A673 (cell line): ENCODE measurements around the gene ANK3.

Source experiments
- CTCF ChIP-seq: fragments of 300-800, 200-600 bp; sonication (generic); conservative IDR thresholded peaks from 2 replicates; pipeline ENCODE4 v1.5.1; 2017; ENCODE audit warnings: low read depth, mild to moderate bottlenecking, antibody characterized with exemption, low read length, moderate library complexity, mixed read lengths
- EZH2 ChIP-seq: fragments of 200-600 bp; sonication (generic); IDR thresholded peaks from 2 replicates; pipeline ENCODE4 v1.6.1; 2017; ENCODE audit warnings: borderline replicate concordance, low read depth, mild to moderate bottlenecking, mixed read lengths, antibody characterized with exemption, low read length; ENCODE audit not compliant: poor library complexity, severe bottlenecking

DNA sequence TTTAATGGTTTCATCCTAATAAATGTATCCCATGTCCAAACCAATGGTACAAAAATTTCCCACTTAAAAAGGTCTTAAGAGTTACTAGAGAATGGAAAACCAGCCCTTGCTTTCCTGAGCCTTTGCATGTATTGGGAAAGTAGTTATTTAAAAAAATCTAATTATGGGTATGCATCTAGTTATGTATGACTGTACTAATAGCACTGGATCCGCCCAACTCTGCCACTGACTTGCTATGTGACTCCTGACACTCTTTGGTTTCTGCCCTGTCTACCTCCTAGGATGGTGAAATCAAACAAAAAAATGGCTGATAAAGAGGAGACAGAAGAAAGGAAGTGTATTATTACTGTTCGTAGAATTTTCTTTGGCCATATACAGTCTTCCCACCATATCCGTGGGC is 372.9 kb downstream of the ANK3 start:
- no peak for TF ChIP-seq CTCF
- no peak for TF ChIP-seq EZH2
